K562 (cell line): ENCODE results near the gene EPHB6. TPM values are rescaled to one million over a fixed set of nuclear protein-coding genes. Genes with fewer than 3 reads are reported as not detected.

Experiments used
- MAFF ChIP-seq: IDR thresholded peaks from 2 replicates; pipeline ENCODE4 v1.6.1; 2012; ENCODE audit warnings: low read length, improper control_type of control experiment
- NFE2 ChIP-seq: IDR thresholded peaks from 2 replicates; pipeline ENCODE4 v1.6.1; 2014; ENCODE audit warnings: antibody characterized with exemption, low read depth
- PHB2 ChIP-seq: fragments of 450-650 bp; IDR thresholded peaks from 2 replicates; pipeline ENCODE4 v1.6.1; 2017; ENCODE audit warnings: low read depth
- ZNF316 ChIP-seq: fragments of 450-650 bp; IDR thresholded peaks from 2 replicates; pipeline ENCODE4 v1.6.1; 2016
- polyA plus RNA-seq, 8 experiments: library from polyadenylated mRNA; depleted of rRNA in 4 of 8; stranded (reverse) in 5 of 8; unstranded in 3 of 8; fragments of >200 nt; fragmentation: Nextera tagmentation in 2 of 8; fragmentation: Illumina TruSeq in 1 of 8; extraction: Ambion mirVana in 2 of 8; extraction: Trizol in 1 of 8; gene quantifications; 2 replicates each; pipeline versions ENCODE4 v1.2.1 to v1.2.3, GENCODE V29; 2011 to 2014; ENCODE audit warnings: inconsistent platforms in 1 of 8, missing spikeins in 1 of 8
- total RNA-seq, 7 experiments: library from RNA; depleted of rRNA in 6 of 7; stranded (reverse); fragments of >200 nt in 6 of 7; fragmentation: Illumina TruSeq in 2 of 7; extraction: Trizol in 2 of 7; gene quantifications; 2 replicates each; pipeline versions ENCODE4 v1.2.1 to v1.2.3, GENCODE V29; 2011 to 2021; ENCODE audit warnings: low replicate concordance in 1 of 7
- TF ChIP-seq, protein P1 (sequence below): sonication (generic); formaldehyde crosslinking; IDR thresholded peaks from 2 replicates; pipeline ENCODE4 v1.8.0; 2023; ENCODE audit warnings: missing genetic modification reagents, mild to moderate bottlenecking, borderline replicate concordance

EPHB6 gene
- total and polyA plus RNA-seq, 9 of the 15 experiments (the other 6 are each of a cell fraction or from before 2014, with no cell fraction given) = 1.4 to 123 (median 7.6) TPM

DNA sequence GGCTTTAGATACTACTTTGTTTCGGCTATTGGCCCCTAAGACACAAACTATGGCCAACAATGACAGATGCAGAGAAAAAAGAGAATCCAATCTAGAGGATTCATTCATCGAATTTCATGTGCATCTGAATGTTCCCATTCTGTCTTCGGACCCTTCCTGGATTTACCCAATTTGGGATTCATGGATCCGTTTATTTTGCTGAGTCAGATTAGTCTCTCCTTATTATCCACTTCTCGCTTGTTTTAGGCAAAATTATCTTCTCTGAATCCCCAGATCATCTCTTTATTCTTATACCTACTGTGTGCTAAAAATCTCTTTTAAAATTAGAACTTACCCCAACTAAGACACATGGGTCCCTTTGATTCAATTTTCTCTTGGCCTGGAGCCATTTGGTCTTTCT is 24.2 kb downstream of the EPHB6 start (continued):
- TF ChIP-seq, protein P1, sequence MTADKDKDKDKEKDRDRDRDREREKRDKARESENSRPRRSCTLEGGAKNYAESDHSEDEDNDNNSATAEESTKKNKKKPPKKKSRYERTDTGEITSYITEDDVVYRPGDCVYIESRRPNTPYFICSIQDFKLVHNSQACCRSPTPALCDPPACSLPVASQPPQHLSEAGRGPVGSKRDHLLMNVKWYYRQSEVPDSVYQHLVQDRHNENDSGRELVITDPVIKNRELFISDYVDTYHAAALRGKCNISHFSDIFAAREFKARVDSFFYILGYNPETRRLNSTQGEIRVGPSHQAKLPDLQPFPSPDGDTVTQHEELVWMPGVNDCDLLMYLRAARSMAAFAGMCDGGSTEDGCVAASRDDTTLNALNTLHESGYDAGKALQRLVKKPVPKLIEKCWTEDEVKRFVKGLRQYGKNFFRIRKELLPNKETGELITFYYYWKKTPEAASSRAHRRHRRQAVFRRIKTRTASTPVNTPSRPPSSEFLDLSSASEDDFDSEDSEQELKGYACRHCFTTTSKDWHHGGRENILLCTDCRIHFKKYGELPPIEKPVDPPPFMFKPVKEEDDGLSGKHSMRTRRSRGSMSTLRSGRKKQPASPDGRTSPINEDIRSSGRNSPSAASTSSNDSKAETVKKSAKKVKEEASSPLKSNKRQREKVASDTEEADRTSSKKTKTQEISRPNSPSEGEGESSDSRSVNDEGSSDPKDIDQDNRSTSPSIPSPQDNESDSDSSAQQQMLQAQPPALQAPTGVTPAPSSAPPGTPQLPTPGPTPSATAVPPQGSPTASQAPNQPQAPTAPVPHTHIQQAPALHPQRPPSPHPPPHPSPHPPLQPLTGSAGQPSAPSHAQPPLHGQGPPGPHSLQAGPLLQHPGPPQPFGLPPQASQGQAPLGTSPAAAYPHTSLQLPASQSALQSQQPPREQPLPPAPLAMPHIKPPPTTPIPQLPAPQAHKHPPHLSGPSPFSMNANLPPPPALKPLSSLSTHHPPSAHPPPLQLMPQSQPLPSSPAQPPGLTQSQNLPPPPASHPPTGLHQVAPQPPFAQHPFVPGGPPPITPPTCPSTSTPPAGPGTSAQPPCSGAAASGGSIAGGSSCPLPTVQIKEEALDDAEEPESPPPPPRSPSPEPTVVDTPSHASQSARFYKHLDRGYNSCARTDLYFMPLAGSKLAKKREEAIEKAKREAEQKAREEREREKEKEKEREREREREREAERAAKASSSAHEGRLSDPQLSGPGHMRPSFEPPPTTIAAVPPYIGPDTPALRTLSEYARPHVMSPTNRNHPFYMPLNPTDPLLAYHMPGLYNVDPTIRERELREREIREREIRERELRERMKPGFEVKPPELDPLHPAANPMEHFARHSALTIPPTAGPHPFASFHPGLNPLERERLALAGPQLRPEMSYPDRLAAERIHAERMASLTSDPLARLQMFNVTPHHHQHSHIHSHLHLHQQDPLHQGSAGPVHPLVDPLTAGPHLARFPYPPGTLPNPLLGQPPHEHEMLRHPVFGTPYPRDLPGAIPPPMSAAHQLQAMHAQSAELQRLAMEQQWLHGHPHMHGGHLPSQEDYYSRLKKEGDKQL (CRISPR knock-in tag) = no peak
- TF ChIP-seq PHB2 = no peak
- peak; percentile 90 for TF ChIP-seq ZNF316
- peak; percentile 13; the same call in 1 of the 2 replicates for TF ChIP-seq NFE2
- peak; percentile 75 for TF ChIP-seq MAFF
